Activated CD4-positive, alpha-beta T cell treated with anti-CD3 and anti-CD28 coated beads, Interleukin-2, amount 10 ng/mL, durations not matched to agents 7 days and 5 days (primary cell): Measurements from ENCODE around the gene SSB. TPM values are rescaled to one million over a fixed set of nuclear protein-coding genes. Genes with fewer than 3 reads are reported as not detected.
A peak's percentile ranks its signal among the peaks of the same experiment; 100 is the strongest.
"Not testable (repeated sequence)": the region's sequence is repeated elsewhere in the genome, so short reads cannot be mapped to it uniquely, and the experiment has no call there.

ENCODE experiments used
- CTCF ChIA-PET: fragments of 350-600 bp; sonication (Branson Sonifier 250); formaldehyde crosslinking; loops from one replicate; lab custom pipeline; 2021; ENCODE audit warnings: antibody characterized with exemption; lab: Charles Lee
- POLR2A ChIA-PET: fragments of 350-600 bp; sonication (Branson Sonifier 250); formaldehyde crosslinking; loops from one replicate; lab custom pipeline; 2021; ENCODE audit warnings: antibody characterized with exemption; lab: Charles Lee
- DNase-seq: peaks from one replicate; pipeline ENCODE4 v3.0.0-alpha.2; 2020
- H3K27ac Mint-ChIP-seq: one replicate; pipeline ENCODE4 v1.8.0; 2021; ENCODE audit warnings: mild to moderate bottlenecking, moderate library complexity, mixed read lengths
- H3K27me3 Mint-ChIP-seq: one replicate; pipeline ENCODE4 v1.8.0; 2021; ENCODE audit warnings: mixed read lengths
- H3K36me3 Mint-ChIP-seq: one replicate; pipeline ENCODE4 v1.8.0; 2021; ENCODE audit warnings: low read depth, mixed read lengths
- H3K4me1 Mint-ChIP-seq: one replicate; pipeline ENCODE4 v1.8.0; 2021; ENCODE audit warnings: mixed read lengths
- H3K4me3 Mint-ChIP-seq: one replicate; pipeline ENCODE4 v1.8.0; 2021; ENCODE audit warnings: mild to moderate bottlenecking, moderate library complexity, mixed read lengths
- H3K9me3 Mint-ChIP-seq: one replicate; pipeline ENCODE4 v1.8.0; 2021; ENCODE audit warnings: mixed read lengths
- total RNA-seq, 2 experiments: library from RNA; stranded (reverse); gene quantifications; one replicate each; pipeline ENCODE4 v1.2.3, GENCODE V29; 2021

SSB gene
- total RNA-seq = 10 to 100 TPM; 79.0 to 87.4 TPM

- Mint-ChIP-seq H3K36me3 (peaks cover 15% of the 10 kb centered on the region), H3K9me3 (no peaks in the 10 kb centered on the region), H3K4me1 (peaks cover 35% of the 10 kb centered on the region), H3K27me3 (peaks cover 2% of the 10 kb centered on the region), H3K4me3 (peak within 1 kb of the TSS; percentile 83), H3K27ac (peak within 1 kb of the TSS; percentile 91)
- peak; percentile 95 for DNase-seq
- CTCF ChIA-PET = interaction anchor here (0.5 to 1.0 kb wide), 3 partner anchors 26 to 277 kb away, joined by 3 to 5 read pairs (median 4); partner anchors contain the start of gene METTL5
- POLR2A ChIA-PET = interaction anchor here (0.8 kb wide), 1 partner anchor 29 kb away, joined by 4 read pairs; no protein-coding TSS in a partner anchor
Measured at GRCh38 chr2:169798718-169799592, at the start of gene SSB. Gene SSB (plus strand): TSS chr2:169798871. CDS start chr2:169800961, 2,090 bp downstream.

- DNase-seq = no peak
- no peak overlapping the region for H3K4me3 Mint-ChIP-seq
- CTCF ChIA-PET = no interaction called here
- POLR2A ChIA-PET = no interaction called here
- no peaks in the 10 kb centered on the region for H3K4me1 Mint-ChIP-seq
- H3K27ac Mint-ChIP-seq = no peak overlapping the region
- no peaks in the 10 kb centered on the region for H3K27me3 Mint-ChIP-seq
- H3K36me3 Mint-ChIP-seq = no peaks in the 10 kb centered on the region
- H3K9me3 Mint-ChIP-seq = no peaks in the 10 kb centered on the region
Measured at GRCh38 chr2:169752752-169753151, 45.9 kb upstream of the SSB start.

GRCh38 chr2:169755083-169755870 lies 43.4 kb upstream of the SSB start:
- Mint-ChIP-seq H3K36me3 (no peaks in the 10 kb centered on the region), H3K4me1 (peaks cover under 1% of the 10 kb centered on the region), H3K9me3 (no peaks in the 10 kb centered on the region), H3K27me3 (no peaks in the 10 kb centered on the region), H3K27ac (no peak overlapping the region), H3K4me3 (no peak overlapping the region)
- CTCF ChIA-PET = no interaction called here
- POLR2A ChIA-PET = no interaction called here
- no peak for DNase-seq

GRCh38 chr2:169756342-169756741 lies 42.3 kb upstream of the SSB start:
- Mint-ChIP-seq H3K4me1 (peaks cover 5% of the 10 kb centered on the region), H3K4me3 (no peak overlapping the region), H3K27ac (no peak overlapping the region), H3K9me3 (no peaks in the 10 kb centered on the region), H3K36me3 (no peaks in the 10 kb centered on the region), H3K27me3 (no peaks in the 10 kb centered on the region)
- ChIA-PET CTCF (no interaction called here), POLR2A (no interaction called here)
- DNase-seq = no peak

GRCh38 chr2:169757356-169757755 lies 41.3 kb upstream of the SSB start:
- ChIA-PET POLR2A (no interaction called here), CTCF (no interaction called here)
- H3K27me3 Mint-ChIP-seq = no peaks in the 10 kb centered on the region
- no peak overlapping the region for H3K27ac Mint-ChIP-seq
- DNase-seq = no peak
- peaks cover 13% of the 10 kb centered on the region for H3K4me1 Mint-ChIP-seq
- no peaks in the 10 kb centered on the region for H3K36me3 Mint-ChIP-seq
- H3K9me3 Mint-ChIP-seq = no peaks in the 10 kb centered on the region
- H3K4me3 Mint-ChIP-seq = no peak overlapping the region

GRCh38 chr2:169757778-169758177 lies 40.9 kb upstream of the SSB start:
- Mint-ChIP-seq H3K27me3 (no peaks in the 10 kb centered on the region), H3K36me3 (no peaks in the 10 kb centered on the region), H3K4me1 (peaks cover 14% of the 10 kb centered on the region), H3K27ac (no peak overlapping the region), H3K4me3 (no peak overlapping the region), H3K9me3 (no peaks in the 10 kb centered on the region)
- ChIA-PET CTCF (no interaction called here), POLR2A (no interaction called here)
- DNase-seq = no peak

GRCh38 chr2:169759987-169760386 lies 38.7 kb upstream of the SSB start:
- Mint-ChIP-seq H3K27ac (no peak overlapping the region), H3K36me3 (no peaks in the 10 kb centered on the region), H3K27me3 (no peaks in the 10 kb centered on the region), H3K4me3 (no peak overlapping the region), H3K9me3 (no peaks in the 10 kb centered on the region), H3K4me1 (peaks cover 16% of the 10 kb centered on the region)
- DNase-seq = no peak
- CTCF ChIA-PET = interaction anchor here (0.9 kb wide), 1 partner anchor 10 kb away, joined by 4 read pairs; no protein-coding TSS in a partner anchor
- POLR2A ChIA-PET = no interaction called here

- H3K9me3 Mint-ChIP-seq, DNase-seq, H3K27ac Mint-ChIP-seq, H3K36me3 Mint-ChIP-seq, H3K4me3 Mint-ChIP-seq, H3K27me3 Mint-ChIP-seq, POLR2A ChIA-PET: not testable (repeated sequence)
- peaks cover 16% of the 10 kb centered on the region for H3K4me1 Mint-ChIP-seq
- CTCF ChIA-PET = interaction anchor here (1.1 kb wide), 1 partner anchor 27 kb away, joined by 3 read pairs; no protein-coding TSS in a partner anchor
Measured at GRCh38 chr2:169760798-169761197, 37.9 kb upstream of the SSB start.

- no peaks in the 10 kb centered on the region for H3K27me3 Mint-ChIP-seq
- H3K36me3 Mint-ChIP-seq = no peaks in the 10 kb centered on the region
- POLR2A ChIA-PET = no interaction called here
- DNase-seq = no peak
- CTCF ChIA-PET = interaction anchor here (1.1 kb wide), 1 partner anchor 27 kb away, joined by 3 read pairs; no protein-coding TSS in a partner anchor
- no peaks in the 10 kb centered on the region for H3K9me3 Mint-ChIP-seq
- H3K27ac Mint-ChIP-seq = no peak overlapping the region
- no peak overlapping the region for H3K4me3 Mint-ChIP-seq
- H3K4me1 Mint-ChIP-seq = peaks cover 16% of the 10 kb centered on the region
Measured at GRCh38 chr2:169761251-169761969, 37.3 kb upstream of the SSB start.

GRCh38 chr2:169761970-169762292 lies 36.7 kb upstream of the SSB start:
- ChIA-PET CTCF (interaction anchor here (1.1 kb wide), 1 partner anchor 26 kb away, joined by 3 read pairs; no protein-coding TSS in a partner anchor), POLR2A (no interaction called here)
- Mint-ChIP-seq H3K36me3 (no peaks in the 10 kb centered on the region), H3K9me3 (no peaks in the 10 kb centered on the region), H3K27me3 (no peaks in the 10 kb centered on the region), H3K4me1 (peaks cover 17% of the 10 kb centered on the region), H3K27ac (no peak overlapping the region), H3K4me3 (no peak overlapping the region)
- no peak for DNase-seq

GRCh38 chr2:169765523-169765922 lies 33.1 kb upstream of the SSB start:
- POLR2A ChIA-PET = no interaction called here
- no peak overlapping the region for H3K4me3 Mint-ChIP-seq
- no peaks in the 10 kb centered on the region for H3K9me3 Mint-ChIP-seq
- DNase-seq = no peak
- H3K27me3 Mint-ChIP-seq = peaks cover 8% of the 10 kb centered on the region
- H3K36me3 Mint-ChIP-seq = no peaks in the 10 kb centered on the region
- CTCF ChIA-PET = interaction anchor here (0.6 to 1.3 kb wide), 4 partner anchors 9 to 185 kb away, joined by 3 to 4 read pairs (median 3); no protein-coding TSS in a partner anchor
- no peak overlapping the region for H3K27ac Mint-ChIP-seq
- H3K4me1 Mint-ChIP-seq = peaks cover 30% of the 10 kb centered on the region

GRCh38 chr2:169767243-169767888 lies 31.3 kb upstream of the SSB start:
- peak; percentile 76 for DNase-seq
- POLR2A ChIA-PET = no interaction called here
- H3K4me3 Mint-ChIP-seq = peak overlapping the region; percentile 39
- CTCF ChIA-PET = interaction anchor here (0.6 kb wide), 1 partner anchor 174 kb away, joined by 3 read pairs; no protein-coding TSS in a partner anchor
- peak overlapping the region; percentile 11 for H3K27ac Mint-ChIP-seq
- peaks cover 19% of the 10 kb centered on the region for H3K4me1 Mint-ChIP-seq
- no peaks in the 10 kb centered on the region for H3K9me3 Mint-ChIP-seq
- H3K27me3 Mint-ChIP-seq = peaks cover 8% of the 10 kb centered on the region
- no peaks in the 10 kb centered on the region for H3K36me3 Mint-ChIP-seq
